ENCODE data around the gene MLX.

The MLX gene, protein sequence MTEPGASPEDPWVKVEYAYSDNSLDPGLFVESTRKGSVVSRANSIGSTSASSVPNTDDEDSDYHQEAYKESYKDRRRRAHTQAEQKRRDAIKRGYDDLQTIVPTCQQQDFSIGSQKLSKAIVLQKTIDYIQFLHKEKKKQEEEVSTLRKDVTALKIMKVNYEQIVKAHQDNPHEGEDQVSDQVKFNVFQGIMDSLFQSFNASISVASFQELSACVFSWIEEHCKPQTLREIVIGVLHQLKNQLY

DNA sequence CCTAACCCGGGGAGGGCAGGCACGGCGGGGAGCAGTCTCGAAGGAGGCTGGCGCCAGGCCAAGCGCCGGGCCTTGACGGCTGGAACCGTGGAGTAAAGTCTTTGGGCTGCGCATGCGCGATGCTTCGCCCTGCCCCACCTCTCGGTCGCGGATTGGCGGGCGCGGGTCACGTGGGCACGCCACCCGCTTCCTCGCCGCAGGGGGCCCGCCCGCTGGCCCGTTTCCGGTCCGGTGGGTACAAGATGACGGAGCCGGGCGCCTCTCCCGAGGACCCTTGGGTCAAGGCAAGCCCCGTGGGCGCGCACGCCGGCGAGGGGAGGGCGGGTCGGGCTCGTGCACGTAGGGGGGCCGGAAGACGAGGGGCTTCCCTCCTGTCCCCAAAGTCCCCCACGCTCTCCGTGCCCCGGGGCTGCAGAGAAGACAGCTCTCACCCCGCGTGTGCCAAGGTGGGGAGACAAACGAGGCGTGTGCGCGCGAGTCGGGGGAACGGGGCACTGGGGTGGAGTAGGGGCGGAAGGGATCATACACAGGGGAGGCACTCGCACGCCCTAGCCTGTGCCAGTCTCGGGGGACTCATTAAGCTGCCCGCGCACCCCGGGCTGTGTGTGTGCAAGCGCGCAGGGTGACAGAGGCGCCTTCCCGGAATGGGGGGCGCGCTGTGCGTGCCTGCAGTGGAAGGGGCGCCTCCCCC is at the start of gene MLX:
MLX (plus strand) TSS at position 218 of the 691 bp plus-strand sequence; CDS start at position 243, 25 bp downstream.
- in situ Hi-C loops (cut with MboI; ENCODE audit: low sequenced_read_pairs): no loop called here

DNA sequence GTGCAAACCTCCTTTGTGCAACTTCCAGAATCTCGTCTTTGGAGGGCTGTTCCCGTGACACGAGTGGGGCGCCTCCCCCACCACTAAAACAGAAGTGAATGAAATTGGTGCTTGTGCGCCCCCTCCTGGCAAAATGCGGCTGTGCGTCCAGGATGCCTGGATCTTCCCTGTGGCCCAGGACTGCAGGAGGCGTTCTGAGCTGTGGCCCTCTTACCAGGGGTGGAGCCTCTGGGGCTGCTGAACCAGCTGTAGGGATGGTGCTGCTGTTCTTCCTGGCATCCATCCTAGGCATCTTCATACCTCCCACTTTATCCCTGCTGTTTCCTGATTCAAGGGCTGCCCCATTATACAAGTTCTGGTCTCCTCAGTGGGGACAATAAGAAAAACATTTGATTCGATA is 49.4 kb upstream of the MLX start:
- in situ Hi-C loops (cut with MboI; ENCODE audit: low sequenced_read_pairs): no loop called here

DNA sequence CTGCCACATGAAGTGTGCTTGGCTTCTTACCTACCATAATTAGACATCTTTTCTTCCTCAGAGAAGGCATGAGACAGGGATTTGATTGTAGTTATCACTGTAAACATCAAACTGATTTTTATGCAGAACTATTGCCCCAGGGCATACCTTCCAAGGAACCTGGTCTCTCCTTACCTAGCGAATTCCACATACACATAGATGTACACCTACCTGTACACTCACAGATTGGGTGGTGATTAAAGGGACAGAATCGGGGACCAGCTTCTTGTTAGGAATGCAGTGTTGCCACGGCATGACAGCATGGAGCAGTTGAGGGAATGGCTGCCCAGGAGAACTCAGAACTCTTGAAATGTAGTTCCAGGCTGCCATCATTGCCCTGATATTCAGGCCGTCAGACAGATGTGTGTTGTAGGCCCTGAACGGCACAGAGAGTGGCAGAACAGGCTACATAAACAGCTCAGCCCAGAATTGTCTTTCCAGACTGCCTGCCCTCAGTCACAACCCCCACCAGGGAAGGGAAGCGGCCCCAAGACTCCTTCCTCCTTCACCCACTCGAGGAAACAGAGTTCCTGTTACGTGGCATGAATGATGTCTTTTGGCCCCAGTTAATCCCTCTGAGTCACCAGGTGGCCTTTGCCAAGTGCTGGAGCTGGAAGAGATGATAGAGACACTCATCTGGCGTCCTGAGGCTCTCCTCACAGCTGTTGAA is 48.7 kb upstream of the MLX start:
- in situ Hi-C loops (cut with MboI; ENCODE audit: low sequenced_read_pairs): no loop called here

DNA sequence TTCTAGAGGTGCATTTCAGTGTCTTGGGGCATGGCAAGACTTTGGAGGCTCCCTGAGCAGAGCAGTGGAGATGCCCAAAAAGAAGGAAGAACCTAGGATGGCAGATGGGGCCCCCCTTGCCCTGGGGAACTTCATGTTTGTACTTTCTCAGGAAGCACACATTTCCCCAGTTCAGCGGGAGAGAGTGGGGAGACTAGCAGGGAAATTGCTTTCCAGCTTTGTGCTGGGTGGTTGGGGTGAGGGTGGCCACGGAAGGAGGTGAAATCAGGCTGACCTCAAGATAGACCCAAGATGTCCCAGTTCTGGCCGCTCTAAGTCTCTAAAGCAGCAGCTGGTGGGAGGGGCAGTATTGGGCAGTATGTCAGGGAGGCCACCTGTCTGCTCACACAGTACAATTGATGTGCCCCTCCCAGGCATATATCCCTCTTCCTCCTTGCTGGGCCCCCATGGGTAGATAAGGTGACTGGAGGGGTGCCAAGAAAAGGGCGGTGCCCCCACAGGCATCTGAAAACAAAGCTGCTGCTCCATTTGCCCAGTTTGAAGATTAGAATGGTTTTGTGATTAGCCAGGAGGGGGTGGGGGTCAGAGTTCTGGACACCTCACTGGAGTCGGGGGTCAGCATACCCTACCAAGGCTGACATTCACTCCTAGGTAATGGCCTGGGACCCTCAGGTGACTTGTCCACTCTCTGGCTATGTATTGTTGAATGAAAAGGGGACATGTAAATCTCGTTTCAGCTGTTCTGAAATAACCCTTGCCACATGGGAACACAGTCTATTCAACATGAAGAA is 48.0 kb upstream of the MLX start:
- in situ Hi-C loops (cut with MboI; ENCODE audit: low sequenced_read_pairs): no loop called here

DNA sequence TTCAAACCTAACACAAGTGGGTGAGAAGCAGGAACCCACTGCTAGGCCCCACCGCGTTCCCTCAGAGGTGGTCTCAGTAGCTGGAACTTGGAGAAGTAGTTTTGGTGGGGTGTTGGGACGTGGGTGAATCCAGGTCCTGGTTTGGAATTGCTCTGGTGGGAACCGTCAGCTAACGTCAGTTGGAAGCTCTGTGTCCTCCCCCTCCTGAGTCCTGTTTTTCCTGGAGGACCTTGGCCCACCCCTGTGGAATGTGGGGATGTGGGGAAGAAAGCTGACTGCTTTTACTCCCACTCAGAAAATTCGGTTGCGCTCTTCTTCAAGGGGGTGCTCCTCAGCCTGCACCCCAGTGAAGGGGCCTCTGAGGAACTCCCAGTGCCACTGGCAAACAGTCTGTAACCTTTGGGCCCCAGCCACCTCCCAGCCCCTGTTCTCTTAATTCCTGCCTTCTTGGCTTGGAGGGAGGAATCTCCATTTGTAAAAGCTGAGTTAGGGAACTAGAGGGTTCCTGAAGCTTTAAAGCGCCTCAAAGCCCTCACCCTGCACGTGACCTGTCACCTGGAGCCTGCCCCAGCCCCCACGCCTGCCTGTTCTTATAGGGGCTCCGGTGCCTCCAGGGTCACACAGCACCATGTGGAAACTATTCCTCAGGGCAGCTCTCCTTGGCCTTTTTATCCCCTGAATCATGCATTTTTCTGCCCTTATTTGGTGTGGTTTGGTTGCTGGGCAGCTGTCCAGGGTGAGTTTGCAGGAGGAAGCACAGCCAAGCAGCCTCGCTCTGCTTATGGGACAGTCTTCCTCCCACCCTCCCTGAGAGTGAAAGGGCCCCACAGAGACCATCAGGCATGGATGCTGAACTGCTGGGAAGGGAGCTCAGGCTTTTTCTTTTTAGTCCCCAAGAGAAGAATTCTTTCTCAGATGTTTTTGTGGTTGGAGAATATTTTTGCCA is 47.1 kb upstream of the MLX start:
- in situ Hi-C loops (cut with MboI; ENCODE audit: low sequenced_read_pairs): loop anchor here (10.0 kb wide), 1 partner anchor 555 kb away; the partner anchor contains the start of gene CNP

DNA sequence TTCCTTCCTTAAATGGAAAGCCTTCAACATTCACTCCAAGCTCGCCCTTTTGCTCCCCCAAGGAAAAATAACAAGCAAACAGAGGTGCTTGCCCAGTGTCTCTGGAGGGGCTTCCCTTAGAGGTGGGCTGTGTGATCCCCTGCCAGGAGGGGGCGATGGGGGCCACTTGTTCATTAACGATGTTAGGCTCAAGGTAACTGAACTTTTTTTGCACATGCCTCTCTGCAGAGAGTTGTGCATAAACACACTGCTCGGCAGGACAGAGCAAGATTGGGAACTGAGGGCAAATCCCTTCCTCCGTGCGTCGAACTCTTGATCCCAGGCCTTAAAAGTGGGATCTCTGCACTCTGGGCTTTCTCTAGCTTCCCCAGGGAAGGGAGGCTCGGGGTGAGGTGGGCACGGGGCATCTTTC is 46.4 kb upstream of the MLX start:
- in situ Hi-C loops (cut with MboI; ENCODE audit: low sequenced_read_pairs): loop anchor here (10.0 kb wide), 1 partner anchor 556 kb away; the partner anchor contains the start of gene CNP

DNA sequence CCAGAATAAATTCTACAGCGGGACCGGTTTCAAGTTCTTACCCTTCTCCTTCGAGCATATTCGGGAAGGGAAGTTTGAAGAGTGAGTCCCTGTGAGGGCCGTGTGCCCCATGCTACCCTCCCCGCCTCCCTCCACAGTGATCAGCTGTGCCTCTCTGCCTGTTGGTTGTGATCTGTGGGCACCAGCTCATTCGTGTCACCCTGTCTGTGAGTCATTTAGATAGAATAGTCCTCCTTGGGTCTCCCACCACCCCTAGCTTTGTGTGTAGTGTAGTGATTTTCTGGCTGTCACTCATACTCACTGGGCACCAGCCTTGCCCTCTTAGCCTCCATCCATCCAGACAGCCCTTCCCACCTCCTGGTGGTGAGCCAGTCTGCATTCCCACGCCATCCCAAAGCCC is 45.9 kb upstream of the MLX start:
- in situ Hi-C loops (cut with MboI; ENCODE audit: low sequenced_read_pairs): loop anchor here (10.0 kb wide), 1 partner anchor 556 kb away; the partner anchor contains the start of gene CNP

DNA sequence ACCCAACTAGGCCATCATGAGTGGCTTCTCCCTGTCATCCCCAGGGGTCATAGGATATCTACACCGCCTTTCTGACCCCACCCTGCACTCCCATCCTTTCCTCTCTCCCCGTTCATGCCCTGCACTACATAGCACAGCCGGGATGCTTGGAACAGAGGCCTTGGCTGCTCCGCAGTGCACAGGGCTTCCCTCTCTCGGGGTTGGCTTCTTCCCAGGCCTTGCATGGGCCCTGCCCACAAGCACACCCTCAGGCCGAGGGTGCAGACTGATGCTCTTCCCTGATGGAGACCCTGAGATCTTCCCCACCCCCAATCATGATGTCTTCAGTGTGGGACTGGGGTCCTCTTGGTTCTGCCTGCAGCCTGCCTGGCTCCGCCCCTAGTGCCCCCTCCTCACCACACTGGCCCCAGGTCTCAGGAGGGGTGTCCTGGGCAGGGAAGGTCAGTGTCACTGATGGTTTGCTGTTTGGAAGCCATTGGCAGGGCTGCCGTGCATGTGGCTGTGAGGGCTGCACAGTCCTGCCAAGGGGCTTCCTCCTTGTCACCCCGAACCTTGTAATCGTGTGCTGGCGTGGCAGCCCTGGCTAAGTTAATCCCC is 45.1 kb upstream of the MLX start:
- in situ Hi-C loops (cut with MboI; ENCODE audit: low sequenced_read_pairs): loop anchor here (10.0 kb wide), 1 partner anchor 557 kb away; the partner anchor contains the start of gene CNP

DNA sequence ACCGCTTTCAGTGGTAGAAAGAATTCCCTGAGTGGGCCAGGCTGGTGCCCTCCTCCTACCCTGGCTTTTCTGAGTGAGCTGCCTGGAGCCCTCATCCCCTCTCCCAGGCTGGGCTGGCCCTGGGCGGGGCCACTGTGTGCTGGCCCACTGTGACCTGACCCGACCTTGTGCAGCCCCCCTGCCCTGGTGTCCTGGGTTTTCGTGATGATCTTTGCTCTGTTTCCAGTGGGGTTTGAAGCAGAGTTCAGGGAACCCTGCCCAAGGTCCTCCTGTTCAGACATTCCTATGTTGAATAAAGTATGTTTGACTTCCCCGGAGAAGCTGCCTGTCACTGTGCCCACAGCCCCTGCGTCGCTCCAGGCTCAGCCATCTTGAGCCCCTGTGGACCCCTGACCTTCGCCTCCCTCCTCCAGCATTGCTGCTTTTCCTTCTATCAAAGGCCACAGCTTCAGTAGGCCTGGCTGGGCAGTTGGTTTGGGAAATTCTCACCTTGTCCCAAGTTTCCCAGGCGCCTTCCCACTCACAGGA is 44.6 kb upstream of the MLX start:
- in situ Hi-C loops (cut with MboI; ENCODE audit: low sequenced_read_pairs): loop anchor here (10.0 kb wide), 1 partner anchor 558 kb away; the partner anchor contains the start of gene CNP

DNA sequence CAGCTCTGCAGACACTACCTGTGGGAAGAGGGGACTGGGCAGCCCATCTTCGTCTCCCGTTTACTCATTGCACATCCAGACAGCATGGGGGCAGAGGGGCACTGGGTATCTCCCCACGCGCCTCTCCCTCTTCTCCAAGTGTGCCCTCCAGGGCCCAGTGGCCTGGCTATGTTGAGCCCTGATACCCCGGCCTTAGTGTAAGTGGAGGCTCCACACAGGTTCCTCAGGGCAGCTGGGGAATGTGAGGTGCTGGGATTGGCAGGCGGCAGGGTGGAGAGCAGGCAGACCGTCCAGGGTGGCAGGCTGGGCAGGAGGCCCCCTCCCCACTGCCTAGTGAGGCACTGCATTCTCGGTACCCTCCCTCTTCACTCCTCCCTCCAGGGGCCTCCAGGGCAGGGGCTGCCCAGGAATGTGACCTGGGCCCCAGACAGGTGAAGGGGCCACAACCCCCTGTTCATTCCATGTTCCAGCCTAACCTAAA is 44.1 kb upstream of the MLX start:
- in situ Hi-C loops (cut with MboI; ENCODE audit: low sequenced_read_pairs): loop anchor here (10.0 kb wide), 1 partner anchor 558 kb away; the partner anchor contains the start of gene CNP

DNA sequence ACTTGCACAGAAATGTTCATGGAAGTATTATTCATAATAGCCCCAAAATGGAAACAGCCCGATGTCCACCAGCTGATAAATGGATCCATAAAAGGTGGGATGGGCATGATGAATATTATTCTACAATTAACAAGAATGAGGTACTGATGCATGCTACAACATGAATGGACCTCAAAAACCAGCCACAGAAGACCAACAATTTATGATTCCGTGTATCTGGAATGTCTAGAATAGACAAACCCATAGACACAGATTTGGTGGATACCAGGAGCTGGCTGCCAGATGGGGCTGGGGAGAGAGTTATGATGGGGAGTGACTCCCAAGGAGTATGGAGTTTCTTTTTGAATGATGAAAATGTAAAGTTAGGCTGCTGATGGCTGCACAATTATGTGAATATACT is 41.7 kb upstream of the MLX start:
- in situ Hi-C loops (cut with MboI; ENCODE audit: low sequenced_read_pairs): loop anchor here (5.0 to 10.0 kb wide), 2 partner anchors 203 to 560 kb away; partner anchors contain the start of gene CNP

DNA sequence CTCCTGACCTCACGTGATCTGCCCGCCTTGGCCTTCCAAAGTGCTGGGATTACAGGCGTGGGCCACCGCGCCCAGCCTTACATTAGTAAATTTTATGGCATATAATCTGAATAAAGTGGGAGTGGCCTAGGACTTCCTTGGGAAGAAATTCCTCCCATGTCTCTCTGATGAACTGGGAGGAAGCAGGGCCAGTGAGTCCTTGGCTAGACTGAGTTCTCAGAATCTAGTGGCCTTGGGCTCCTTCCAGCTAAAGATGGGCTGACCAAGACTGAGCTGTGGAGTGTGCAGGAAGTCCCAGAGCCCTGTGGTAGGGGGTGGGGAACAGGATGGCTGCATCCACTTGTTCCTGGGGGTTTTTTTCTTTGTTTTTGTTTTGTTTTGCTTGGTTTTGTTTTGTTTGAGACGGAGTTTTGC is 40.9 kb upstream of the MLX start:
- in situ Hi-C loops (cut with MboI; ENCODE audit: low sequenced_read_pairs): loop anchor here (5.0 to 10.0 kb wide), 2 partner anchors 204 to 561 kb away; partner anchors contain the start of gene CNP

DNA sequence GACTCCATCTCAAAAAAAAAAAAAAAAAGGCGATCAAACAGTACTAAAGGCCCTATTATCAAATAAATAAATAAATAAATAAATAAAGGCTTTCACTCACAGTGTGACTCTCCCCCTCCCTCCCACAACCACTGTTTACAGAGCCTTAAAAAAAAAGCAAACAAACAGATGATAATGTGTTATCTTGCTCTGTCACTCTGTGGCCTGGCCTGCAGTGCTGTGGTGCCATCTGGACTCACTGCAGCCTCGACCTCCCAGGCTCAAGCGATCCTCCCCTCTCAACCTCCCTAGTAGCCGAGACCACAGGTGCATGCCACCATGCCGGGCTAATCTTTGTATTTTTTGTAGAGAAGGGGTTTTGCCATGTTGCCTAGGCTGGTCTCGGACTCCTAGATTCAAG is 39.0 kb upstream of the MLX start:
- in situ Hi-C loops (cut with MboI; ENCODE audit: low sequenced_read_pairs): loop anchor here (5.0 to 10.0 kb wide), 2 partner anchors 206 to 563 kb away; partner anchors contain the start of gene CNP

DNA sequence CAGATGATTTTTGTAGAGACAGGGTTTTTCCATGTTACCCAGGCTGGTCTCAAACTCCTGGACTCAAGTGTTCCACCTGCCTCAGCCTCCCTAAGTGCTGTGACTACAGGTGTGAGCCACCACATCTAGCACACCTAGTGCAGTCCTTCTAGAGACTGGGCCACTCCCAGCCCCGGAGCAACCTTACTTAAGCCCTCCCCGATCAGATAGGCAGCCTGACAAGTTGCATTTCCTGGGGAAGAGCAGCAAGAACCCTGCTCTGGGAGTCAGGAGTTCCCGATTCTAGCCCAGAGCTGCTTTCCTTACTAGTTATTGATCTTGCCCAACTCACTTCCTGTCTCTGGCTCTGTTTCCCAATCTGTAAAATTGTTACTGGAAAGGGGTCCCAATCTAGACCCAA is 37.8 kb upstream of the MLX start:
- in situ Hi-C loops (cut with MboI; ENCODE audit: low sequenced_read_pairs): loop anchor here (5.0 to 10.0 kb wide), 2 partner anchors 207 to 564 kb away; partner anchors contain the start of gene CNP

DNA sequence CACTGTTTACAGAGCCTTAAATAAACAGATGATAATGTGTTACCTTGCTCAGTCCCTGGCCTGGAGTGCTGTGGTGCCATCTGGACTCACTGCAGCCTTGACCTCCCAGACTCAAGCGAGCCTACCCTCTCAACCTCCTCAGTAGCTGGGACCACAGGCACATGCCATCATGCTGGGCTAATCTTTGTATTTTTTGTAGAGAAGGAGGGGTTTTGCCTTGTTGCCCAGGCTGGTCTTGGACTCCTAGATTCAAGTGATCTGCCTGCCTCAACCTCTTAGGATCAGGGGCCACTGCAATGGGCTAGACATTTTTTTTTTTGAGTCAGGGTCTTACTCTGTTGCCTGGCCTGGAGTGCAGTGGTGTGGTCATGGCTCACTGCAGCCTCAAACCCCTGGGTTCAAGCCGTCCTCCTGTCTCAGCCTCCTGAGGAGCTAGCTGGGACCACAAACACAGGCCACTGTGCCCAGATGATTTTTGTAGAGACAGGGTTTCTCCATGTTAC is 35.9 kb upstream of the MLX start:
- in situ Hi-C loops (cut with MboI; ENCODE audit: low sequenced_read_pairs): no loop called here

DNA sequence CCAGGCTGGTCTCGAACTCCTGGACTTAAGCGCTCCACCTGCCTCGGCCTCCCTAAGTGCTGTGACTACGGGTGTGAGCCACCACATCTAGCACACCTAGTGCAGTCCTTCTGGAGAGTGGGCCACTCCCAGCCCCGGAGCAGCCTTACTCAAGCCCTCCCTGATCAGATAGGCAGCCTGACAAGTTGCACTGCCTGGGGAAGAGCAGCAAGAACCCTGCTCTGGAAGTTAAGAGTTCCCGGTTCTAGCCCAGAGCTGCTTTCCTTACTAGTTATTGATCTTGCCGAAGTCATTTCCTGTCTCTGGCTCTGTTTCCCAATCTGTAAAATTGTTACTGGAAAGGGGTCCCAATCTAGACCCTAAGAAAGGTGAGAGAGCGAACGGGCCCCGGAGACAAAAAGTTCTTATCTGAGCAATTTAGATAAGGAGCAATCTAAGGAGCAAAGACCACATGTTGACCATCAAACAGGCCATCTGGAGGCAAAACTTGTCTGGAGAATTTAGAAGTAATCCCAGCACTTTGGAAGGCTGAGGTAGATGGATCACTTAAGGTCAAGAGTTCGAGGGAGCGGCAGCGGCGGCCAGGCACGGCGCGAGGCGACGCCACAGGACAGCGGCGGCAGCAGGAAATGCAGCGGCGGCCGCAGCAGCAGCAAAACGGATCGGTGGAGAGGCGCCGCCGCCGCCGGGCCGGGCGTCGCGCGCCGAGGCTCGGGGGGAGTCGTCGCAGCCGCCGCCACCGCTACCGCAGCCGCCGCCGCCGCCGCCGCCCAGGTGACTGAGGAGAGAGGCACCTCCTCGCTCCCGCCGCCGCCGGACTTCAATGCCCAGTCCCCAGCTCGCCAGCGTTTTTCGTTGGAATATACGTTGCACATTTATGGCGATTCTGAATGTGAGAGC is 35.2 kb upstream of the MLX start:
- in situ Hi-C loops (cut with MboI; ENCODE audit: low sequenced_read_pairs): no loop called here
